Measurements from ENCODE around the gene RAN. TPM values are rescaled to one million over a fixed set of nuclear protein-coding genes. Genes with fewer than 3 reads are reported as not detected.

Gene RAN
- total and polyA plus RNA-seq, 9 of the 15 experiments (the other 6 are each of a cell fraction or from before 2014, with no cell fraction given) = 1,687 to 3,820 (median 2,300) TPM

DNA sequence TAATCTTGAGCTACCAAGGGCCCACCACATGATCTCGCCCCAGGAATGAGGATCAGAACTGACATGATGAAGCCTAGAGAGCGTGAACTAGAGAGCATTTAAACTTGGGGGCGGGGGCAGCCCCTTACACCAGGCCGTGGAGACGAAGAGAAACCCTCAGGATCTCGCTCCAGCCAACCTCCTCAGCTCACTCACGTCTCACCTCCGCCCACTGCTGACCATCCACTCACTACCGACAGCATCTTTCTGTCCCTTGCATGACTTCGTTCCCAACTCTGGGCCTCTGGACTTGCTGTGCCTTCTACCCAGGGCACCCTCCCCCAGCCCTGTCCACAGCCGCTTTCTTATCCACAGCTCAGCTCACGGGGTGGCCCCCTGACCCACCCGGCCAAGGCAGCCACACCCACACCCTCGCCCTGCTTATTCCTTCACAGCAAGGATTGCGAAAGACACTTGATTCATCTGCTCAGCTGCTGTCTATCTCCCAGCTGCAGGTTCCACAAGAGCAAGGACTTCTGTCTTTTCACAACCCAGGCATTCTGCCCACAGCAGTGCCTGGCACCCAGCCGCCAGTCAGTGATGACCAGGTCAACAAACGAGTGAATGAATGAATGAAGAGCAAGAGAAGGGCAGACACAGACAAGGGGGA, 39.2 kb upstream of the RAN start (continued):
- TF ChIP-seq, protein P1, sequence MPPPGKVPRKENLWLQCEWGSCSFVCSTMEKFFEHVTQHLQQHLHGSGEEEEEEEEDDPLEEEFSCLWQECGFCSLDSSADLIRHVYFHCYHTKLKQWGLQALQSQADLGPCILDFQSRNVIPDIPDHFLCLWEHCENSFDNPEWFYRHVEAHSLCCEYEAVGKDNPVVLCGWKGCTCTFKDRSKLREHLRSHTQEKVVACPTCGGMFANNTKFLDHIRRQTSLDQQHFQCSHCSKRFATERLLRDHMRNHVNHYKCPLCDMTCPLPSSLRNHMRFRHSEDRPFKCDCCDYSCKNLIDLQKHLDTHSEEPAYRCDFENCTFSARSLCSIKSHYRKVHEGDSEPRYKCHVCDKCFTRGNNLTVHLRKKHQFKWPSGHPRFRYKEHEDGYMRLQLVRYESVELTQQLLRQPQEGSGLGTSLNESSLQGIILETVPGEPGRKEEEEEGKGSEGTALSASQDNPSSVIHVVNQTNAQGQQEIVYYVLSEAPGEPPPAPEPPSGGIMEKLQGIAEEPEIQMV (tag; conservative IDR thresholded peaks at IDR 0.05; ENCODE audit: low read depth) = no peak
- TF ChIP-seq ZNF311 (CRISPR knock-in tag; IDR thresholded peaks at IDR 0.05) (no peak), ZC3H8 (IDR thresholded peaks at IDR 0.05) (no peak), SAP30 (IDR thresholded peaks at IDR 0.05; ENCODE audit: borderline replicate concordance, insufficient read depth, low read depth, low read length, poor library complexity, severe bottlenecking) (no peak), HNRNPUL1 (IDR thresholded peaks at IDR 0.05; ENCODE audit: low read length) (no peak)

DNA sequence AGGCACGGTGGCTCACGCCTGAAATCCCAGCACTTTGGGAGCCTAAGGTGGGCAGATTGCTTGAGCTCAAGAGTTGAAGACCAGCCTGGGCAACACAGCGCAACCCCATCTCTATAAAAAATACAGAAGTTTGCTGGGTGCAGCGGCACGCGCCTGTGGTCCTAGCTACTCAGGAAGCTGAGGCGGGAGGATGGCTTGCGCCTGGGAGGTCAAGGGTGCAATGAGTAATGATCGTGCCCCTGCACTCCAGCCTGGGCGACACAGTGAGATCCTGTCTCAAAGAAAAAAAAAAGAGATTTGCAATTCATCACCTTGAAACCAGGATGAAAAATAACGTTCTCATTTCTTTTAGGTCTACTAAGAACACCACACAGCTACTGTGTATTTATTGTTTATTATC, 36.9 kb upstream of the RAN start:
- no peak overlapping the region for H2AFZ ChIP-seq (ENCODE audit: low read depth, low read length)
- no peaks in the 10 kb centered on the region for H3K27me3 ChIP-seq (ENCODE audit: control insufficient read depth in 2 of 2, insufficient read depth in 2 of 2, low read length in 2 of 2)
- FAIRE-seq (no peak), DNase-seq (ENCODE audit: extremely low read depth in 1 of 4, low spot score in 3 of 4) (peak in 1 of 4 experiments; percentile 75), ATAC-seq (no peak)
- no peaks in the 10 kb centered on the region for H3K9me1 ChIP-seq (ENCODE audit: control insufficient read depth, insufficient read depth, low read length)
- peak overlapping the region in 1 of 2 experiments; percentile 56; a peak in 1 of 4 replicates for H3K9ac ChIP-seq (ENCODE audit: insufficient read depth in 1 of 2, low read depth in 2 of 2, low read length in 2 of 2)
- no peak overlapping the region for H3K27ac ChIP-seq (ENCODE audit: extremely low read depth, low read depth, low read length)
- H3K9me3 ChIP-seq (replicated peaks; ENCODE audit: control insufficient read depth, insufficient read depth, low read depth, low read length) = no peaks in the 10 kb centered on the region
- intact Hi-C loops (cut with micrococcal nuclease) = loop anchor here (10.0 kb wide), 1 partner anchor 520 kb away; no protein-coding TSS in a partner anchor
- no peak overlapping the region for H3K4me2 ChIP-seq (ENCODE audit: insufficient read depth, low read length)
- peaks cover 60 to 65% of the 10 kb centered on the region in 2 experiments for H3K4me1 ChIP-seq (replicated peaks in 1 of 2; ENCODE audit: control insufficient read depth in 2 of 2, insufficient read depth in 2 of 2, low read length in 2 of 2)
- 26% methylated on average over 11 of the region's 11 CpGs for WGBS (ENCODE audit: insufficient coverage, low coverage, missing lambda C conversion rate)
- peaks cover 86% of the 10 kb centered on the region for H3K79me2 ChIP-seq (ENCODE audit: control insufficient read depth, insufficient read depth, low read length)
- no peaks in the 10 kb centered on the region for H4K20me1 ChIP-seq (replicated peaks; ENCODE audit: control insufficient read depth, insufficient read depth, low read length)
- POLR2A ChIA-PET = interaction anchor here (0.6 to 1.4 kb wide), 2 partner anchors 9 to 57 kb away, joined by 3 read pairs; no protein-coding TSS in a partner anchor
- no peak overlapping the region for H3K4me3 ChIP-seq
- in situ Hi-C loops (cut with MboI) = no loop called here
- no TSS peak for BruUV-seq (replicated peaks)
- CTCF ChIA-PET (ENCODE audit: low intra/inter-chr PET ratio) = no interaction called here
- H3K36me3 ChIP-seq (ENCODE audit: control insufficient read depth, insufficient read depth, low read length) = peaks cover 9% of the 10 kb centered on the region
- TF ChIP-seq FOXM1 (IDR thresholded peaks at IDR 0.05; ENCODE audit: low read depth) = no peak
- no peak for TF ChIP-seq FOXM1 (CRISPR knock-in tag; IDR thresholded peaks at IDR 0.05; ENCODE audit: low read depth)
- TF ChIP-seq, protein P2, sequence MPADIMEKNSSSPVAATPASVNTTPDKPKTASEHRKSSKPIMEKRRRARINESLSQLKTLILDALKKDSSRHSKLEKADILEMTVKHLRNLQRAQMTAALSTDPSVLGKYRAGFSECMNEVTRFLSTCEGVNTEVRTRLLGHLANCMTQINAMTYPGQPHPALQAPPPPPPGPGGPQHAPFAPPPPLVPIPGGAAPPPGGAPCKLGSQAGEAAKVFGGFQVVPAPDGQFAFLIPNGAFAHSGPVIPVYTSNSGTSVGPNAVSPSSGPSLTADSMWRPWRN (IDR thresholded peaks at IDR 0.05; ENCODE audit: low read depth) = peak; percentile 82
- no peak for TF ChIP-seq EGR1 (conservative IDR thresholded peaks at IDR 0.05)
- no peak for TF ChIP-seq POU5F1 (IDR thresholded peaks at IDR 0.05; ENCODE audit: borderline replicate concordance, low read depth, low read length, partially characterized antibody)
- no peak for TF ChIP-seq SMARCA4 (IDR thresholded peaks at IDR 0.05)
- TF ChIP-seq ZNF12 (CRISPR knock-in tag; IDR thresholded peaks at IDR 0.05) = no peak
- peak; percentile 58; the same call in 1 of the 2 replicates for TF ChIP-seq BHLHE40 (IDR thresholded peaks at IDR 0.05; ENCODE audit: low read length)
- no peak for TF ChIP-seq ZC3H4 (CRISPR knock-in tag; IDR thresholded peaks at IDR 0.05; ENCODE audit: borderline replicate concordance)
- 0 out of 2 replicates have a peak, but pooled peaks have one; percentile 9 for TF ChIP-seq JUND (IDR thresholded peaks at IDR 0.05; ENCODE audit: borderline replicate concordance, low read depth, low read length)
- no peak for TF ChIP-seq JUND (tag; IDR thresholded peaks at IDR 0.05; ENCODE audit: borderline replicate concordance, low read depth, low read length)
- no peak for TF ChIP-seq ZC3H11A (IDR thresholded peaks at IDR 0.05; ENCODE audit: low read depth, low read length)
- TF ChIP-seq, protein P3, sequence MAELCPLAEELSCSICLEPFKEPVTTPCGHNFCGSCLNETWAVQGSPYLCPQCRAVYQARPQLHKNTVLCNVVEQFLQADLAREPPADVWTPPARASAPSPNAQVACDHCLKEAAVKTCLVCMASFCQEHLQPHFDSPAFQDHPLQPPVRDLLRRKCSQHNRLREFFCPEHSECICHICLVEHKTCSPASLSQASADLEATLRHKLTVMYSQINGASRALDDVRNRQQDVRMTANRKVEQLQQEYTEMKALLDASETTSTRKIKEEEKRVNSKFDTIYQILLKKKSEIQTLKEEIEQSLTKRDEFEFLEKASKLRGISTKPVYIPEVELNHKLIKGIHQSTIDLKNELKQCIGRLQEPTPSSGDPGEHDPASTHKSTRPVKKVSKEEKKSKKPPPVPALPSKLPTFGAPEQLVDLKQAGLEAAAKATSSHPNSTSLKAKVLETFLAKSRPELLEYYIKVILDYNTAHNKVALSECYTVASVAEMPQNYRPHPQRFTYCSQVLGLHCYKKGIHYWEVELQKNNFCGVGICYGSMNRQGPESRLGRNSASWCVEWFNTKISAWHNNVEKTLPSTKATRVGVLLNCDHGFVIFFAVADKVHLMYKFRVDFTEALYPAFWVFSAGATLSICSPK (IDR thresholded peaks at IDR 0.05; ENCODE audit: borderline replicate concordance) = no peak

Data from K562 (cell line).